ENCODE data around the gene ZBP1.

GRCh38 chr20:57667924-57668782 lies 47.9 kb upstream of the ZBP1 start:
- TF ChIP-seq CTCF (conservative IDR thresholded peaks at IDR 0.05), result no peak
- no peak for TF ChIP-seq EZH2 (IDR thresholded peaks at IDR 0.05; ENCODE audit: low read depth)

Data from PC-9 (cell line).